NCI-H2196 treated with DMSO at 0.1 percent for 48 hours (cell line): Measurements from ENCODE around the gene PTPRN2.

Experiments used
- DNase-seq: peaks from one replicate; lab custom pipeline; 2025; ENCODE audit not compliant: unreplicated experiment; lab: John Stamatoyannopoulos, UW

PTPRN2 gene

DNA sequence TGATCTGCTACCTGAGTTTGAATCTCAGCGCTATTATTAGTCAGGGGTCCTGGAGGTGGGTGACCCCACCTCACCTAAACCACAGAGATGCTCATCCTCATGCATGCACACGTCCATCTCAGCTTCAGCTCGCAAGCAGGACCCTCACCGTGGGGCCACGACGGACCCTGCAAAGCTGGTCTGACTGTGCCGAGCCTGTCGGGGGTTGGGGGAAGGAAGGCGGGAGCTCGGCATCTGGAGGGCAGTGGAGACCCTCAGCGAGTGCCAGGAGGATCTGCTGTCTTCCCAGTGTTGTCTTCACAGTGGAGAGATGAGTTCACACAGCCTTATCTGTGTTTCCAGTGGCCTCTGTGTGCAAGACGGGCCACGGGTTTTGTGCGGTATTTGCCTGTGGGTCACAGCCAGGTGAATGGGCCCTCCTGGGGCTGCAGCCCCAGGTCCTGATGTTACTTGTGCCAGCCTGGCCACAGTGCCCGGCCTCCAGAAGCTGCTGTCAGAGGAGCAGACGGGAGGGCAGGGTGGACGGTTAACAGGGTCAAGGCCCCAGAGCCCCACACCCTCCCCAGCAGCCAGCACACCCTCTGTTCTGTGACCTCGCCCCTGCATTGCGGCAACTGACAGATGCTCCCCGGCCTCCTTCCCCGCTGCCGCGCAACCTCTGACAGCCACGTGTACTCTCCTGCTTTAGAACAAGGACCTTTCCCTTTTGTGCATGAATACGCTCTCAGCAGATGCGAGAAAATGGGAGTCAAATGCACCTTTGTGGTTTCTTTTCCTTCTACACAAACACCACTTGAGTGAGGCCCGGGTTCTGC, 722.1 kb downstream of the PTPRN2 start:
- DNase-seq, result no peak

DNA sequence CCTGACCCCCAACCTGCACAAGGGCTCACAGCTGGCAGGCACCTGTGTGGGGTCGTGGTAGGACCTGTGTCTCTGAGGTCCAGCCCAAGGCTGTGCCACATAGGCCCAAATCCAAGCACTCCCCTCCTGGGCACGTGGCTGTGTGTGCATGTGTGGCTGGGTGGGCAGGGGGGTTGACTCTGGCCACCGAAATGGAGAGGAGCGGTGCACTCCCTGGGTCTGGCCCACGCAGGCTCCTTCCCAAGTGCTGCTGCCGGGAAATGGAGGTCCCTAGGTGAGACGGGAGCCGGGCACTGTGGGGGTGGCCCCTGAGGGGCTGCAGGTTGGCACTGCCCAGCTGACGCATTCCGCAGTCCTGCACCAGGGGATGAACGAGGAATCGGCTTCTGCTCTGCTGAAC, 722.7 kb downstream of the PTPRN2 start:
- DNase-seq, result no peak

DNA sequence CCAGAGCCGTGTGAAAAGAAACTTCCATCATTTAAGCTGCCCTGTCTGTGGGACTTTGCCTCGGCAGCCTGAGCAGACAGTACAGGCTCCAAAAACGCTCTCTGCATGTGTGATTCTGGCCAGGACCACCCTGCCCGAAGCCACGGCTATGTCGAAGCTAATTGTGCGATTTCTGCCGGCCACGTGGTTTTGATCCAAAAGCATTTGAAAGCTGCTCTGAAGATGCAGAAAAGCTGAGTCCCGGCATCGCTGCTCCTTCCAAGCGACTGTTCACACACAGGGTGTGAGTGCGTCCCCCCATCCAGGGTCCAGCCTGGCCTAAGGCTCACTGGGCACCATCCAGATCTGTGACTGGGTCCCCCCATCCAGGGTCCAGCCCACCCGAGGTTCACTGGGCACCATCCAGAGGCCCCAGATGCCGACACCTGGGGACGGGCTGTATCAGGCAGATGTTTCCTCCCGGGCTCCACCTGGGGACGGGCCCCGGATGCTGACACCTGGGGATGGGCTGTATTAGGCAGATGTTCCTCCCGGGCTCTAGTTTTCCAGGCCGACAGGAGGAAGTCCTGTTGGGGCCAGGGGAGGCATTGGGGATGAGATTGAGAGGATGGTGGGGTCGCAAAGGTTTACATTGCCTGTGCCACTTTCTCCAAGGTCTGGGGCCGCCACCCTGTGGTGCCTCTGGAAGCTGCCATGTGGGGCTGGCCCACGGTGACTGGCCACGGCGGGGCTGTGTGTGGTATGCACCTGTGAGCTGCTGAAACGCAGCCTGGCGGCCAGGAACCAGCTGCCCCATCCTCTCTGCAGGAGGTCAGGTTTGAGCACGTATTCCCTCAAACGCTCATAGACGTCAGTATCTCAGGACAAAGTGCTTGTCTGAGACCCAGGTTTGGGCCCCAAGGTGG, 723.5 kb downstream of the PTPRN2 start:
- DNase-seq, result no peak

DNA sequence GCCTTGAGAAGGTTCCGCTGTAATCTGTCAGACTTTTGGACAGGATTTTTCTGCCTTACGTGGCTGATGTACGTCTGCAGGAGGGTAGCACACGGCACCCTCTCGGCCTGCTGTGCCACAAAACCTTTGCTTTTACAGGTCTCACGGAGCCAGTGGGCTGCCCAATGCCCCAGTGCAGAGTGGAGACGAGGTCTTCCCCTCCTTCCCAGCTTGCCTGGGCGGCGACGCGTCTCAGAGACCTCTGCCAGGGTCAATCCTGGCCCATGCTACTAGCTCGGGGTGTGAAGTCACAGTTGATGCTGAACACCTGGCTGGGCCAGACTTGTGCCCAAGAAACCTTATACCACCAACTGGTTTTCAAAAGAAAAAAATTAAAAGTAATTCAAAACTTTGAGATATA, 724.4 kb downstream of the PTPRN2 start:
- no peak for DNase-seq

DNA sequence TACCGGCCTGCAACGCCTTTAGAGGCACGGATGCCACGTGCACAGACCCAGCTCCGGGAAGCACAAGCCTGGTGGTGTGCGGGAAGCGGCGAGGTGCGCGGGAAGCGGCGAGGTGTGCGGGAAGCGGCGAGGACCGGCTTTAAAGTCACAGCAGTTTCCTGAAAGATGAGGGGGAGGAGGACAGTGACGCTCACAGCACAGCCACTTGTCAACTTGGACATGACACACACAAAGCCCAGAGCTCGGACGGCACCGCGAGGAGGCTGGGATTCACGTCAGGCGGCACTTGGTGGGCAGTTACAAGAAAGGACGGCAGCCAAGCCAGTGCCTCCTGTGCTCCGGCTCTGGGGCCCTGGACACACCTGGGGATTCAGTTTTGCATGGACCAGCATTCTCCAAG, 724.9 kb downstream of the PTPRN2 start:
- DNase-seq, result no peak

DNA sequence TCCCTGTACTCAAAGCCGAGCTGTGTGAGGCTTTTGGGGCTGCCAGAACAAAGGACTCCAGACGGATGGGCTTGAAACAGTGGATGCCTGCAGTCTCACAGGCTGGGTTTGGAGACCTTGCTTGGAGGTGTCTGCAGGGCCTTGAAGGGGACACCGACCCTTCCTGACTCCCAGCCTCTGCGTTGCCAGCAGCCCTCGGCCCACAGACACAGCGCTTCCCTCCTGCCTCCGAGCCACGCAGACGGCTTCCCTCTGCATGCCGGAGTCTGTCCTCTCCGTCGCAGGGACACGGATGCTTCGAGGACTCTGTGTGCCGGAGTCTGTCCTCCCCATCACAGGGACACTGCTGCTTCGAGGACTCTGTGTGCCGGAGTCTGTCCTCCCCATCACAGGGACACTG, 726.1 kb downstream of the PTPRN2 start:
- DNase-seq, result no peak

DNA sequence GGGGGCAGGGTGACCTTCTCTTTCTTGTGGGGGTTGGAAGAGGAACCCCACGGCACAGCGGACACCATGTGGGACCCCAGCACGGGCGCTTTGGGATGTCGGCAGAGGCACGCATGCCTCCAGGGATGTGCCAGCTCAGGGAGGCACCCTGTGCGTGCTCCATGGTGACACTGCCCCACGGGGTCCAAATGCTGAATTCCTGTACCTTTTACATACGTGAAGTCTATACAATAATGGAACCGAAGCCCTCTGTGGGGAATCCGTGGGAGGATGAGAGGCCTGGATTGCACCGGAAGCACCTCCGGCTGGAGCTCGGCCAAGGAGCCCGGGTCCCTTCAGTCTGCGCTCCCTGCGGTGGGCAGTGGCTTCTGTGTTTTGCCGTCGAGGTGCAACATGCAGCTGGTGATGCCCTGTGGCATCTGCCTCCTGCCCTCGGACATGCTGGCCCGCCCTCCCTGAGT, 726.6 kb downstream of the PTPRN2 start:
- no peak for DNase-seq

DNA sequence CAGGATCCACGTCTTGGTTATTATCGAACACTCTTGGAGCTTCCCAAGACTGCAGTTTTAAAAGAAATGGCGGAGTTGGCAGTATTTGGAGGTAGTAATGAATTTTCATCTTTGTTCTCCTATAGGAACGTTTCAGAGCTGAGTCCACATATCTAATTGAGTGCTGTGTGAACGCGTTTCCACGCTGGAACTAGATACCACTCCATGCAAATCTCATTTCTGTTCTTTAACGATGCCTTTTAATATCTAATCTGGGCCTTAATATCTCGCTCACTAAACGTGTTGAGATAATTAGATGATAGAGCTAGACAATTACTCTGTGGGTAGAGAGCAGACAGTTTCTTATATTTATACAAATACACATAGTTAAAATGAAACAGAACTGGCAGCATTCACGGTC, 727.2 kb downstream of the PTPRN2 start:
- no peak for DNase-seq

DNA sequence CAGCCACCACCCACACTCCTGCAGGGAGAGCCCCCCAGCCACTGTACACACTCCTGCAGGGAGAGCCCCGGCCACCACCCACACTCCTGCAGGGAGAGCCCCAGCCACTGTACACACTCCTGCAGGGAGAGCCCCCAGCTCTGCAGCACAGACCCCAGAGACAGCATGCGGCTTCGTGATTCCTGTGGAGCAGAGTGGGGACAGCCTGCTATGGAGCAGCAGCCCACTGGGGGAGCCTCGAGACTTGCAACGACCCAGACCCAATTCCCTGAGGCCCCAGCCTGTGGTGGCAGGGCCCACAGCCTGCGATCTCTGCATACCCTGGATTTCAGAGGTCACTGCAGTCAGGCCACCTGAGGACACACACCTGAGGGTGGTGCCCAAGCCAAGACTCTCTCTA, 727.7 kb downstream of the PTPRN2 start:
- no peak for DNase-seq

DNA sequence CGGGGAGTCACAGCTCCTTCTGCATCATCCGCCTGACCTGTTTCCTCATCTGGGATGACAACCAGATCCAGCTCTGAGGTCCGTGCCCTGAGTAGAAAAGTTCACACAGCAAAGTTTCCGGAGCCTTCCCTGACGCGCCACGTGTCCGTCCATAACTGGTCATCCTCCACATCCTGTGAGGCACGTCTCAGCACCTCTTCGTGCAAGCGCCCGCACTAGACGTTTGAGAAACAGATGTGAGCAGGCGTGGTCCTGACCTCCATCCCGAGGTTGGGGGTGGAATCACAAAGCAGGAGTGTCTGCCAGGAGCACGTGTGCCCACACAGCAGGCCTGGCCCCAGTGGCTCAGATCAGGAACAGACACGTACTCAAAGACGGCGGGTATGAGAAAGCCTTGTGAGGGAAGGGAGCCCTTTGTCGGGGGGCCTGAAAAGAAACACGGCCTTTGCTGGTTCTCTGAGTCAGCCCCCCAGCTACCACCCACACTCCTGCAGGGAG, 730.0 kb downstream of the PTPRN2 start:
- no peak for DNase-seq

DNA sequence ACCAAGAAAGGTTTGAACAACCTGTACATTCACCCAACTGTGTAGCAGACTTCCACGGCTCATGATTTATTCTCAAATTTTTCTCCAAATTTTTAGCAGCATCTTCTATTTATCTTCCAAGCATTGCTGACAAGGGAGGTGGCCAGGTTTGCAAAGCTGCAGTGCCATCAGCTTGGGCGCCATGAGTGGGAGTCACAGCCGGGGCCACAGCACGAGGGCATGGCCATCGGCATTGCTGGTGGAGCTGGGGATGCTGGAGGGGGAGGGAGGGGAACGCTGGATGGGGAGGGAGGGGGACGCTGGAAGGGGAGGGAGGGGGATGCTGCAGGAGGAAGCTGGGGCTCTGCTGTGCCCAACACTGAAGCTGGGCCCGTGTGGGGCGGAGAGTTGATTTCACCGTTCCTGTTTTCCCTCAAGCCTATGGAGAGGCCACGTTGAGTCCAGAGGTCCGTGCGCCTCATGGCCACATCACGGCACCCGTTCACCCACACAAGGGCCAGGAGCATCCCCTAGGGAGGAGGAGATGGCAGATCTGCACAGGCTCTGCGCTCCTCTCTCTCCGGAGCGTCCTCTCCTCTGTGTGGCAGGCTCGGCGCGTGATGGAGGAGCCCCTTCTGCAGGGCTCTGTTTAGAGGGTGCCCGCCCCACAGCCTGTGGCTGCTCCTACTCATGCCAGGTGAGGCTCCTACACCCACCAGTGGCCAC, 730.6 kb downstream of the PTPRN2 start:
- DNase-seq, result no peak

DNA sequence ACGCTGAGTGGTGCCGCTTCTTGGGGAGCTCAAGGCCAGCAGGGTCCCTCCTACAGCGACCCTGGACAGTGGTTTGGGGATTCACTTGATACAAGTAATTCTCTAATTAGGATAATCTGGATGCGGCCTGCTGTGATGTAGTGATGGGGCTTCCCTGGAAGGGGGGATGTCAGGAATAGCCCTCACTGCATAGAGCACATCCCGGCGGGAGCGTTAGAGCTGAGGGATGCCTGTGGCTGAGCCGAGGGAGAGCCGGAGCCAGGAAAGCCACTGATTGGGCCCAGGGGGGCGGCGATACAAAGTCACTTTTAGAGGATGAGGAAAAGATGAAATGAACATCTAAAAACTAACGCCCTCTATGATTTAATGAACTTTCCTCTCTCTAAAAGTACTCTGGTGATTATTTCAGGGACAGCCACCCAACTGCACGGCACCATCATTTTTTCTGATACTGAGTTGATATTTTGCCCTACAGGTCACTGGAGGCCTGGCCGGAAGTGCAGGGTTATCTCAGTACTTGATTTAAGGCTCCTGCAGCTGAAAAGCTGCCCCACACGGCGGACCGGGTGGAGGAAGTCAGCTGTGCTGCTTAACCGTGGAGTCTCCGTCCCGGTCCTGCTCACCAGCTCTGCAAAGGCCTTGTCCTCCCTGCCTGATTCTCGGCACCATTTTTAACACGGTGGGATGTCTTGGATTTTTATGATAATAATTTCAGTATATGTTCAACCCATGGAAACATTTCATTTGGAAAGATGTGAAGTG, 732.0 kb downstream of the PTPRN2 start:
- no peak for DNase-seq

DNA sequence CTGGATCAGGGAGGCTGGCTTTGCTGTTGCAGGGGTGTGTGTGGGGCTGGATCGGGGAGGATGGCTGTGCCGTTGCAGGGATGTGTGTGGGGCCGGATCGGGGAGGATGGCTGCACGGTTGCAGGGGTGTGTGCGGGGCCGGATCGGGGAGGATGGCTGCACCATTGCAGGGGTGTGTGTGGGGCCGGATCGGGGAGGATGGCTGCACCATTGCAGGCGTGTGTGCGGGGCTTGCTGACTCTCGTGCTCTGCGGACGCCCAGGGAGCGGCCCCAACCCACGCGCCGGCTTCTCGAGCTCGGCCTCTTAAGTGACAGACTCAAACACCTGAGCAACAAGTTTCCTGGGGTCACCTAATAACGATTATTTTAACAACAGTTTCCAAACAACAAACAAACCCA, 732.6 kb downstream of the PTPRN2 start:
- DNase-seq, result no peak

DNA sequence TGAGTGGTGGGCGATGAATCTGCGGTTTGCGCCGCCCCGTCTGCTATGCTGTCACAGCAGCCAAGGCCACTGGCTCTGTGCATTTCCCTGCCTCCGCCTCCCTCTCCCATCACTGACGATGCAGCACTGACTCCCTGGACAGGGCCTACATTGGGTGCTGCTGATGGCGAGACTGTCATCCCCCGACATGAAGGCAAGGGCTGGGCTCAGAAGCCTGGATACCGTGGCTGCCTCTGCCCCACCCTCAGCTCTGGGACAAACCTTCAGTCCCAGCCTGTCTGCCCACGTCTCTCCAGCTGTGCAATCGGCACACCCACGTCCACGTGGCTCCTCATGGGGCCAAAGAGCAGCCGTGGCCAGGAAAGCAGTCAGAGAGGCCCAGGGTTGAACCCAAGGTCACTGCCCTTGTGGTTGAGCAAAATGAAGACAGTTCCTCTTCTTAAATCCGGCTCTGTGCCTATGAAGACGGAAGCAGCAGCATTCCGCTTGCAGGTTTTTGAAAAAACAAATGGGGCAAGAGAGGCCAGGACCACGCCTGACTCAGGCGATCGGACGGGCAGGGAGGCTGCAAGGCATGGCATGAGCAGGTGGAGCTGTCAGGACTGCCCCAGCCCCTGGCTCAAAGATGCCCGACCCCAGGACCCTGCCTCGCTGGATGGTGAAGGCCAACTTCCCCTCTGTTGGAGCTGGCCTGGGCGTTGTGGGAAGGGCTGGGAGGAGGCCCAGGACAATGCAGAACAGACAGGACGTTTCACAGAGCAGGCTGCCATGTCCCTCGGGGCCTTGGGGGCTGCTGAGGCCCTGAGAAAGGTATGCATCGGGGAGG, 733.3 kb downstream of the PTPRN2 start:
- DNase-seq, result no peak

DNA sequence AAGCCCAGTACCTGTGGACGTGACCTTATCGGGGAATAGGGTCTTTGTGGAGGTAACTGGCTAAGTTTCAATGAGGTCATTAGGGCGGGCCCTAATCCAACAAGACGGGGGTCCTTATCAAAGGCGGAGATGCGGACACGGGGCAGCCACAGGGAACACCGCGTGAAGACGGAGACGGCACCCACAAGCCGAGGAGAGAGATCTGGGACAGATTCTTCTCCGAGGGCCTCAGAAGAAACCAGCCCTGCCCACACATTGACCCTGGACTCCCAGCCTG, 733.9 kb downstream of the PTPRN2 start:
- DNase-seq, result no peak

DNA sequence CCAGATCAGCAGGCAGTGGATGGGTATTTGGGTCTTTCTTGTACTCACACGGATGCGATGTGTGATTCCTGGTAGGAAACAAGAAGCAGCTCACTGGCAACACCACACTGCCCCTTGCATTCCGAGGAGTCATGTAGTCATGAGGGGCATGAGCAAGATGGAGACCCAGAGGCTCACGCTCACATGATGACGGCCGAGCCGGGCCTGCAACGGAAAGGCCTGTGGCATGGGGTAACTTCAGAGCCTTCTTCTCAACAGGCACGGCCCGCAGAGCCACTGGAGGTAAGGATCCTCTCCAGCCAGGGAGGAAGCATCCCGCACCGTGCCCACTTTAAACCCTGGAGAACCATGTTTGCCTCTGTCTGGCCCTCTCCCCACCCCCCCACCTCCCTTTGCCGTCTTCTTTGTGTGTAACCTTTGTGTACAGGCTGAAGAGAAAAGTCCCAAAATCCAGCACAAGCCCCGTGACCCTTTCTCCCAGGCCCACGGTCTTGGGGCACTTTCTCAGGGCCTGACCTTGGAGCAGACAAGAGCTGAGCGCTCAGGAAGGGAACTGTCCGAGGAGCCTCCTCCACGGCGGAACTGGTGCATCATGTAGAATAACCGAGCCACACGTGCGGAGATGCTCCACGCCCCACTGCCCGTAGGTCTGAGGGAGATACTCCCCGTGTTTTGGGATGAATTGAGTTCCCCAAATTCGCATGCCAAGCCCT, 734.4 kb downstream of the PTPRN2 start:
- DNase-seq, result no peak

DNA sequence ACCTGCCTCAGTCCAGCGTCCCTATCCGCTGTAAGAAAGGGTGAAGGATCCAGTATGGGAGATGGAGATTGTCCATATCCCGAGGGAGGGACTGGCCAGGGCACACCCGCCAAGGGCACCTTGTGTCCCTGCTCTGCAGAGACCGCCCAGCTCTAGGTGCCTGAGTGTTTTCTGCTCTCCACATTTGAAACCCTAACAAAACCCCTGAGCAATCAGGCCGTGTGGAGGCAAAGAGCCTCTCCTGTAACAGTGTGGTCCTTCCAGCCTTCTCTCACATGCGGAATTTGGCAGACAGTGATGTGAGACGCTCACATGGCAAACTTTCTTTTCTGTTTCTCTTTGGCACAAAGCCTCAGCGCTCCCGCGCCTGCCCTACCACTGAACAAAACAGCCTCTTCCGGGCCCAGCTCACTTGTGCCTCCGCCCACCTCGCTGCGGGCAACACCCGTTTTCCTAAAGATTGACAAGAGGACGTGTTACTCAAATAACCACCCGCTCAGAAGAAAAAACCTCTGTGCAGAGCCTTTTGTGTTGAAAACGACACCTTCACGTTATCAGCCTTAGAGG, 736.0 kb downstream of the PTPRN2 start:
- DNase-seq, result no peak

DNA sequence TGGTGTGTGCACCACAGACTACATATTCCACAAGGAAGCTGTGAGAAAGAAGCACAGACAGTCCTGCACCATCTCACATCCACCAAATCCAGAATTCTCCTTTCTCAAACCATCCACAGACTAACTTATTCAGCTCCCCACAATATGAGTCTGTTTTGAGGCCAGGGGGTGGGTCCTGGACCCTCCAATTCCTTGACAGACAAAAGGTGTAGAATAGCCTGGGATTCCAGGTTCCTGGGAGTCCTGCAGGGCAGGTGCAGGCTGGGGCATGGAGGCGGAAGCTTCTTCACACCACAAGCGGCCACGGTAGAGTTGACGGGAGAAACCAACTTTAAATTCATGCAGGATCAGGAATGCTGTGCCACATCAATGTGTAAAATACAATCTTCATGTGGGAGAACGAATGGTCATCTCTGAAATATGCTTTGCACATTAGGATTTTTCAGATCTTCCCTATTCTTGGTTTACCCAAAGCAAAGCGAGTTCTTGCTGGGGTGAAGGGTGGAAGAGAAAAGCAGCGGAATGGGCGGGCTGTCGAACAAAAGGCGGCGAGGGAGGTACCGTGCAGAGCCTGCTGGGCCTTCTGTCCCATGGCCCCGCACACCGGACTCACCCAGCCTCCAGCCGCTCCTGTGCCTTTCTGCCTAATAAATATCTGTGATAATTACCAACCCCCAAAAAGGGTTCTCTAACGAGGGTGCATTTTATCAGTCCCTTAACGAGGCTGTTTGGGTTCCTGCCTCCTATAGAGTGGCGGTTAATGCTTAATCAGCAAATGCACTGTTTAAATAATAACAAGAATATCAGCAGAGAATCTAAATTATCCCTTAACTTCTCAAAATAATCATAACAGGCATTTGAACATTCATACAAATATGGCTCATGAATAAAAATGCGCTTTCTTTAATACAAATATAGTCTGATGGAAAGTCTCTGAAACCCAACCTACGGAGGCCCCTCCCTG, 736.9 kb downstream of the PTPRN2 start:
- no peak for DNase-seq
